ENCODE results near the gene MYLK2. TPM values are rescaled to one million over a fixed set of nuclear protein-coding genes. Genes with fewer than 3 reads are reported as not detected.

MYLK2 gene
- total RNA-seq, 4 donors from 2014 or later = 0.16 TPM; not detected in 3

GRCh38 chr20:31780839-31781238 lies 38.3 kb upstream of the MYLK2 start:
- in situ Hi-C loops (cut with MboI; ENCODE audit: low pct_ligation_motif_present in 1 of 4, low pct_unique_long_range_greater_than_20kb in 1 of 4, low sequenced_read_pairs in 3 of 4) (no loop called here), intact Hi-C loops (cut with DNase I; ENCODE audit: low total_unique reads) (no loop called here)

GRCh38 chr20:31781945-31782344 lies 37.2 kb upstream of the MYLK2 start:
- Histone ChIP-seq H3K9me3 (no peaks in the 10 kb centered on the region), H3K4me3 (no peak overlapping the region), H3K27ac (no peak overlapping the region), H3K4me1 (no peaks in the 10 kb centered on the region), H3K36me3 (no peaks in the 10 kb centered on the region), H3K27me3 (no peaks in the 10 kb centered on the region)
- TF ChIP-seq POLR2A (IDR thresholded peaks at IDR 0.05) = no peak
- TF ChIP-seq, protein P1, sequence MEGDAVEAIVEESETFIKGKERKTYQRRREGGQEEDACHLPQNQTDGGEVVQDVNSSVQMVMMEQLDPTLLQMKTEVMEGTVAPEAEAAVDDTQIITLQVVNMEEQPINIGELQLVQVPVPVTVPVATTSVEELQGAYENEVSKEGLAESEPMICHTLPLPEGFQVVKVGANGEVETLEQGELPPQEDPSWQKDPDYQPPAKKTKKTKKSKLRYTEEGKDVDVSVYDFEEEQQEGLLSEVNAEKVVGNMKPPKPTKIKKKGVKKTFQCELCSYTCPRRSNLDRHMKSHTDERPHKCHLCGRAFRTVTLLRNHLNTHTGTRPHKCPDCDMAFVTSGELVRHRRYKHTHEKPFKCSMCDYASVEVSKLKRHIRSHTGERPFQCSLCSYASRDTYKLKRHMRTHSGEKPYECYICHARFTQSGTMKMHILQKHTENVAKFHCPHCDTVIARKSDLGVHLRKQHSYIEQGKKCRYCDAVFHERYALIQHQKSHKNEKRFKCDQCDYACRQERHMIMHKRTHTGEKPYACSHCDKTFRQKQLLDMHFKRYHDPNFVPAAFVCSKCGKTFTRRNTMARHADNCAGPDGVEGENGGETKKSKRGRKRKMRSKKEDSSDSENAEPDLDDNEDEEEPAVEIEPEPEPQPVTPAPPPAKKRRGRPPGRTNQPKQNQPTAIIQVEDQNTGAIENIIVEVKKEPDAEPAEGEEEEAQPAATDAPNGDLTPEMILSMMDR (IDR thresholded peaks at IDR 0.05) = no peak
- TF ChIP-seq POLR2AphosphoS5 (IDR thresholded peaks at IDR 0.05) = no peak
- no peak for TF ChIP-seq EP300 (IDR thresholded peaks at IDR 0.05; ENCODE audit: low read depth)
- WGBS, 2 donors (ENCODE audit: low coverage in 1 of 2) = 96 to 100% methylated on average over 2 to 4 of the region's 4 CpGs
- DNase-seq = no peak
- intact Hi-C loops (cut with DNase I; ENCODE audit: low total_unique reads) = no loop called here
- in situ Hi-C loops (cut with MboI; ENCODE audit: low pct_ligation_motif_present in 1 of 4, low pct_unique_long_range_greater_than_20kb in 1 of 4, low sequenced_read_pairs in 3 of 4) = no loop called here

More at GRCh38 chr20:31780839-31781238, 38.3 kb upstream of the MYLK2 start:
- TF ChIP-seq, protein P1 (IDR thresholded peaks at IDR 0.05) = no peak
- TF ChIP-seq POLR2AphosphoS5 (IDR thresholded peaks at IDR 0.05) = no peak
- Histone ChIP-seq H3K27me3 (no peaks in the 10 kb centered on the region), H3K36me3 (no peaks in the 10 kb centered on the region), H3K4me1 (no peaks in the 10 kb centered on the region), H3K27ac (no peak overlapping the region), H3K9me3 (no peaks in the 10 kb centered on the region), H3K4me3 (no peak overlapping the region)
- no peak for DNase-seq
- 83 to 100% methylated on average over 1 to 2 of the region's 2 CpGs for WGBS, 2 donors (ENCODE audit: low coverage in 1 of 2)

- Histone ChIP-seq H3K27me3 (no peaks in the 10 kb centered on the region), H3K9me3 (no peaks in the 10 kb centered on the region), H3K4me3 (no peak overlapping the region), H3K27ac (no peak overlapping the region), H3K36me3 (no peaks in the 10 kb centered on the region), H3K4me1 (no peaks in the 10 kb centered on the region)
- TF ChIP-seq EP300 (IDR thresholded peaks at IDR 0.05; ENCODE audit: low read depth) = no peak
- no peak for TF ChIP-seq POLR2AphosphoS5 (IDR thresholded peaks at IDR 0.05)
- TF ChIP-seq, protein P1 (IDR thresholded peaks at IDR 0.05) = no peak
- no peak for TF ChIP-seq POLR2A (IDR thresholded peaks at IDR 0.05)
- DNase-seq = no peak
- intact Hi-C loops (cut with DNase I; ENCODE audit: low total_unique reads) (no loop called here), in situ Hi-C loops (cut with MboI; ENCODE audit: low pct_ligation_motif_present in 1 of 4, low pct_unique_long_range_greater_than_20kb in 1 of 4, low sequenced_read_pairs in 3 of 4) (no loop called here)
- WGBS, 2 donors (ENCODE audit: low coverage in 1 of 2) = 93 to 98% methylated on average over 7 of the region's 7 CpGs
Observed at GRCh38 chr20:31784354-31785044, 34.7 kb upstream of the MYLK2 start.

- Histone ChIP-seq H3K9me3 (no peaks in the 10 kb centered on the region), H3K36me3 (no peaks in the 10 kb centered on the region), H3K4me3 (no peak overlapping the region), H3K27me3 (no peaks in the 10 kb centered on the region), H3K4me1 (no peaks in the 10 kb centered on the region), H3K27ac (no peak overlapping the region)
- TF ChIP-seq EP300 (IDR thresholded peaks at IDR 0.05; ENCODE audit: low read depth) (no peak), POLR2A (IDR thresholded peaks at IDR 0.05) (no peak)
- 87 to 96% methylated on average over 3 of the region's 3 CpGs for WGBS, 2 donors (ENCODE audit: low coverage in 1 of 2)
- intact Hi-C loops (cut with DNase I; ENCODE audit: low total_unique reads) (no loop called here), in situ Hi-C loops (cut with MboI; ENCODE audit: low pct_ligation_motif_present in 1 of 4, low pct_unique_long_range_greater_than_20kb in 1 of 4, low sequenced_read_pairs in 3 of 4) (no loop called here)
- no peak for DNase-seq
Observed at GRCh38 chr20:31785089-31785488, 34.1 kb upstream of the MYLK2 start.

DNA sequence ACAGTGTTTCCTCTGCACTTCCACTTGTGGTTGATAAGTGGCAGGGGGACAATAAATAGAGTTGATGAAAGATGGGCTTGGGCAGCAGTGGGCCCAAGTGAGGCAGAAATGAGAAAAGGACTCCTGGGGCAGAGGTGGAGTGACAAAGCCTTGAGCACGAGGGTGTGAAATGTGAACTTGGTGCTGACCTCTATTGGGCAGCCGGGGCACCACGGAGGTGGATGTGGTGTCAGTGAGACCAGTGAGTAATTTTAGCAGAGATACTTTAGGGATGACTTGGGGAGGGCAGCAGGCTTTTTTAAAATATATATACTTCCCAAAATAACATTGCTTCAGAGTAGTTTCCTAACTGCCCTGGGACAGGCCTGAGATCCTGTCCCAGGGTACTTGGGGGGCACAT lies 30.6 kb upstream of the MYLK2 start:
- in situ Hi-C loops (cut with MboI; ENCODE audit: low pct_ligation_motif_present in 1 of 4, low pct_unique_long_range_greater_than_20kb in 1 of 4, low sequenced_read_pairs in 3 of 4) (no loop called here), intact Hi-C loops (cut with DNase I; ENCODE audit: low total_unique reads) (no loop called here)
- no peak overlapping the region for H3K27ac ChIP-seq
- DNase-seq = no peak
- 80 to 82% methylated on average over 3 of the region's 3 CpGs for WGBS, 2 donors (ENCODE audit: low coverage in 1 of 2)
- H3K9me3 ChIP-seq = no peaks in the 10 kb centered on the region
- no peak overlapping the region for H3K4me3 ChIP-seq
- TF ChIP-seq POLR2AphosphoS5 (IDR thresholded peaks at IDR 0.05) = no peak
- TF ChIP-seq, protein P1 (IDR thresholded peaks at IDR 0.05) = no peak
- no peak for TF ChIP-seq POLR2A (IDR thresholded peaks at IDR 0.05)
- no peak for TF ChIP-seq EP300 (IDR thresholded peaks at IDR 0.05; ENCODE audit: low read depth)
- H3K27me3 ChIP-seq = no peaks in the 10 kb centered on the region
- H3K4me1 ChIP-seq = no peaks in the 10 kb centered on the region
- H3K36me3 ChIP-seq = no peaks in the 10 kb centered on the region
